Activated CD8-positive, alpha-beta memory T cell treated with anti-CD3 and anti-CD28 coated beads, Interleukin-2, amount 50 U/mL, for 24 hours (primary cell): Measurements from ENCODE around the gene SPEM3.

Experiments
- DNase-seq: peaks from one replicate; pipeline ENCODE4 v3.0.0-alpha.2; 2020; ENCODE audit errors: extremely low read depth

The SPEM3 gene

DNA sequence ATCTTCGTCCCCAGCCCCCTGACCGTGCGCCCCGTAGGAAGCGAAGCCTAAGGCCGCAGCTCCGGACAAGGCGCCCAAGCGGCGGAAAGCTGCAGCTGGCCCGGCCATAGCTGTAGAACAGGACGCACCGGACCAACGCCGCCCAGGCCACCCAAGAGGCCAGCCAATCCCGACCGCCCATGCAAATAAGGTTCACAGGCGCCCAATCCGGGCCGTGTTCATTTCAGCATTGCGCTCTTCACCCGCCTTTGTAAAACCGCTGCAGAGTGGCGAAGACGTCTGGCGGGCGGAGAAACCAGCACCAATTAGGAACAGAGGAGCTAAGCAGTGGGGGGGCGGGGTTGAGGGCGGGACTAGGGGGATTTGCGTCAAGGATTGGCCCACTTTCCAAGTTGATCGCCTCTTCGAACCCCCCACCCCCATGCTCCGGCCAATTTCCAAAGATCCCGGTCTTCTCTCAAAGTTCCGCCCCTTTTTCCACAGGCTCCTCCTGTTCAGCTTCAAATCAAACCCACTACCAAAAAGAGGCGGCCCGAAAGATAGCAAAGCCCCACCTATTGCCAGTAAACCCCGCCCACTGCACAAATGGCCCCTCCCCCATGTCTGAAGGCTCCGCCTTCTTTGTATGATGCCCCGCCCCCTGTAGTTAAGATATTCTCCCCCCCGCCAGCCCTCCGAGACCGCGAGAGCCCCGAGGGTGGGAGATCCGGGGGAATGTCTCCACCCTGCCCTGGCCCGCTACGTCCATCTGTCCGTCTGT, 24.5 kb upstream of the SPEM3 start, which contains the start of gene TMEM256:
TMEM256 (minus strand) TSS at position 121 of the 760 bp plus-strand sequence; CDS start at position 108, 13 bp downstream.
- DNase-seq: peak; percentile 92

DNA sequence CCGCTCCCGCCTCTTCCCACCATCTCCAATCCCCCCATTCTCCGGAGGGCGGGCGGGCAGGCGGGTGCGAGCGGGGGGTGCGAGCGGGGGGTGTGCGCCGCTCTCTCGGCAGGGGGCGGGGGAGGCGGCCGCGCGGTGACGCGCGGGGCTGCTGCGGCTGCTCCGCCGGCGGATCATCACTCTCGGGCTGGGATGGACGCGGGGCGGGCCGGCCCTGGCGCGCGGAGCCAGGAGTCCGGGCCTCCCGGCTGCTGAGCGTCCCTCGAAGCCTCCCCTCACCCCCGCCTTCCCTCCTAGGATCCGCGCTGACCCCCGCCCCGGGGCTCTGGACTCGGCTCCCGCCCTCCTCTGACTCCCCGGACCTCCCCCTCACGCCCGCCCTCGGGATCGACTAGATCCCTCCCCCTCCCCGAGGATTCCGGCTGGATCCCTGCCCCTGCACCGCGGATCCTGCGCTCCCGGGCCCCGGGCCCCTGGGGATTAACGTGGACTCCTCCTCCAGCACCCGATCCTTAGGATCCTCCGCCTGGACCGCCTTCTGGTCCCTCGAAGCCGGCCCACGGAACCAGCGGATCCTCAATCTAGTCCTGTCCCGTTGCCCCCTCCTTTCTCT, 23.8 kb upstream of the SPEM3 start:
- peak; percentile 9 for DNase-seq

DNA sequence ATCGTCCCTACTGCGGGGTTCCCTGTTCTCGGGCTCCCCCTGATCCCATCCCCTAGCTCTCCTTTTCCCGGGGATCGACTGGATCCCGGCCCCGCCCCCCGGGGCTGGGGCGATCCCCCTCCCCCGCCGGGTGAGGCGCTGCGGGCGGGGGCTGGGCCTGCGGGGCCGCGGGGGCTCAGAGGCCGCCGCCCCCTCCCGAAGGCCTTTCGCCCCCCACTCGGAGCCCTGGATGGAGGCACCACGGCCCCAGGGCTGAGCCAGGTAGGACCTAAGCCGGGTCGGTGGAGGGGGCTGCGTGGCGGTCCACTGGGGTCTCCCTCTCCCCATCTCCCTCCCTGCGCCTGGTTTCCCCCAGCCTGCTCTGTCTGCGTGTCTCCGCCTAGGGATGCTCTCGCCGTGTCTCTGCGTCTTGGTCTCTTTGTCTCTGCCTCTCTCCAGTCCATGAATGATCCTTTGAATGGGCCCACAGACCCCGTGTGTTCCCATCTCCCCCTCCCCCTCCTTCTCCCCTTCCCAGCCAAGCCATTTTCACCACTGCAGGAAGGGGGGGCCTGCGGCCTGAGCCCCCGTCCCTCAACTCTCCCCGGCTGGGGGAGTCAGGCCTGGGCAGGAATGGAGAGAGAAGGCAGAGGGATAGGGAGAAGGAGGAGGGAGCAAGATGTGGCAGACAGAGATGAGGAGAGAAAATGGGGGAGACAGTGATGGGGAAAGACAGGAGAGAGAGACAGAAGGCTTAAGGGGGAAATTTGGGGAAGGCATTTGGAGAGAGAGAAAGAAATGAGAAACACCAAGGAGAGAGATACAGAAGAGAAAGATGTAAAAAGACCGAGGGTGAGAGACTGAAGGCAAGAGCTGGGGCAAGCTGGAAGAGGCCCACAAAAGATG, 23.1 kb upstream of the SPEM3 start:
- DNase-seq: no peak

- no peak for DNase-seq
Observed at GRCh38 chr17:7406235-7406825, 22.3 kb upstream of the SPEM3 start.

DNA sequence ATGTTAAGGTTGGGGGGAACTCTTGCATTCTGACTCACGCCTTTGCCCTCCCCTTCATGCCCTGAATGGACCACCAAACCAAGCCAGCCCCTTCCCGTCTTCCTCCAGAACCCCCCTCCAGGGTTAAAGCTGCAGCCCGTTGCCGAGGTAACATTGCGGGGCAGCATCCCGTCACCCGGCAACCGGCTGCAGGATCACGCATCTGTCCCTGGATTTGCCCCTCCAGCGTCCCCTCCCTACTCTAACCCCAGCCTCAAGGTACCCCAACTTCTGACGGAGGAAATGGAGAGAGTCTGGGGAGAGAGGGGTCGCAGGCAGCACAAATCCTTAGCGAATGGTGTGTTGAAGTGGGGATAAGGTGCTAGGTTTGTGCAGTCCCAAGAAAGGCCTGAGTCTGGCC, 21.6 kb upstream of the SPEM3 start:
- DNase-seq: no peak

GRCh38 chr17:7407485-7408251, 21.0 kb upstream of the SPEM3 start, which contains the start of gene NLGN2:
NLGN2 (plus strand) TSS chr17:7407845; CDS start chr17:7408256, 411 bp downstream.
- DNase-seq: no peak

DNA sequence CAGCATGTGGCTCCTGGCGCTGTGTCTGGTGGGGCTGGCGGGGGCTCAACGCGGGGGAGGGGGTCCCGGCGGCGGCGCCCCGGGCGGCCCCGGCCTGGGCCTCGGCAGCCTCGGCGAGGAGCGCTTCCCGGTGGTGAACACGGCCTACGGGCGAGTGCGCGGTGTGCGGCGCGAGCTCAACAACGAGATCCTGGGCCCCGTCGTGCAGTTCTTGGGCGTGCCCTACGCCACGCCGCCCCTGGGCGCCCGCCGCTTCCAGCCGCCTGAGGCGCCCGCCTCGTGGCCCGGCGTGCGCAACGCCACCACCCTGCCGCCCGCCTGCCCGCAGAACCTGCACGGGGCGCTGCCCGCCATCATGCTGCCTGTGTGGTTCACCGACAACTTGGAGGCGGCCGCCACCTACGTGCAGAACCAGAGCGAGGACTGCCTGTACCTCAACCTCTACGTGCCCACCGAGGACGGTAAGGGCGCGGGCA, 20.4 kb upstream of the SPEM3 start:
- no peak for DNase-seq

DNA sequence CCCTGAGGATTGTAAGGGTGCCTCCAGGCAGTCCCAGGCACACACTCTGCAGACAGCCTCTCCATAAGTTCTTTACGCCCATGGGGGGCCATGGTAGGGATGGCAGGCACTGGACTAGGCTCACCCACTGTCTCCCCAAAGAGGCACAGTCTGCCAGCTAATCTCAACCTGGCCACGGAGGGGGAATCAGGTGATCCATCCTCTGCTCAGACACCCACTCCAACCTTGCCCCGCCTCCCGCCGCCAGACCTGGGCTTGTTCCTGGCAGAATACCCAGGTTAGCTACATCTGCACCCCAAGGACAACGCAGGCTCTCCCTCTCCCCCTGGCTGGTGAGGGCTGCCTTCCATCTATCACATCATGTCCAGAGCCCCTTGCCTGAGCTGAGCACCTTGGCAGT, 19.8 kb upstream of the SPEM3 start:
- no peak for DNase-seq

- DNase-seq: no peak
Observed at GRCh38 chr17:7409716-7410115, 18.9 kb upstream of the SPEM3 start.

- no peak for DNase-seq
Observed at GRCh38 chr17:7410634-7411426, 17.8 kb upstream of the SPEM3 start.

GRCh38 chr17:7411427-7411750, 17.3 kb upstream of the SPEM3 start:
- DNase-seq: no peak

- DNase-seq: no peak
Observed at GRCh38 chr17:7413346-7413985, 15.2 kb upstream of the SPEM3 start.

- DNase-seq: no peak
Observed at GRCh38 chr17:7414837-7415236, 13.8 kb upstream of the SPEM3 start.

- no peak for DNase-seq
Observed at GRCh38 chr17:7415784-7416183, 12.9 kb upstream of the SPEM3 start.

GRCh38 chr17:7416323-7416722, 12.3 kb upstream of the SPEM3 start:
- DNase-seq: no peak

DNA sequence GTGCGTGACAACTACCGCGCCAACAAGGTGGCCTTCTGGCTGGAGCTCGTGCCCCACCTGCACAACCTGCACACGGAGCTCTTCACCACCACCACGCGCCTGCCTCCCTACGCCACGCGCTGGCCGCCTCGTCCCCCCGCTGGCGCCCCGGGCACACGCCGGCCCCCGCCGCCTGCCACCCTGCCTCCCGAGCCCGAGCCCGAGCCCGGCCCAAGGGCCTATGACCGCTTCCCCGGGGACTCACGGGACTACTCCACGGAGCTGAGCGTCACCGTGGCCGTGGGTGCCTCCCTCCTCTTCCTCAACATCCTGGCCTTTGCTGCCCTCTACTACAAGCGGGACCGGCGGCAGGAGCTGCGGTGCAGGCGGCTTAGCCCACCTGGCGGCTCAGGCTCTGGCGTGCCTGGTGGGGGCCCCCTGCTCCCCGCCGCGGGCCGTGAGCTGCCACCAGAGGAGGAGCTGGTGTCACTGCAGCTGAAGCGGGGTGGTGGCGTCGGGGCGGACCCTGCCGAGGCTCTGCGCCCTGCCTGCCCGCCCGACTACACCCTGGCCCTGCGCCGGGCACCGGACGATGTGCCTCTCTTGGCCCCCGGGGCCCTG, 11.5 kb upstream of the SPEM3 start:
- no peak for DNase-seq

DNA sequence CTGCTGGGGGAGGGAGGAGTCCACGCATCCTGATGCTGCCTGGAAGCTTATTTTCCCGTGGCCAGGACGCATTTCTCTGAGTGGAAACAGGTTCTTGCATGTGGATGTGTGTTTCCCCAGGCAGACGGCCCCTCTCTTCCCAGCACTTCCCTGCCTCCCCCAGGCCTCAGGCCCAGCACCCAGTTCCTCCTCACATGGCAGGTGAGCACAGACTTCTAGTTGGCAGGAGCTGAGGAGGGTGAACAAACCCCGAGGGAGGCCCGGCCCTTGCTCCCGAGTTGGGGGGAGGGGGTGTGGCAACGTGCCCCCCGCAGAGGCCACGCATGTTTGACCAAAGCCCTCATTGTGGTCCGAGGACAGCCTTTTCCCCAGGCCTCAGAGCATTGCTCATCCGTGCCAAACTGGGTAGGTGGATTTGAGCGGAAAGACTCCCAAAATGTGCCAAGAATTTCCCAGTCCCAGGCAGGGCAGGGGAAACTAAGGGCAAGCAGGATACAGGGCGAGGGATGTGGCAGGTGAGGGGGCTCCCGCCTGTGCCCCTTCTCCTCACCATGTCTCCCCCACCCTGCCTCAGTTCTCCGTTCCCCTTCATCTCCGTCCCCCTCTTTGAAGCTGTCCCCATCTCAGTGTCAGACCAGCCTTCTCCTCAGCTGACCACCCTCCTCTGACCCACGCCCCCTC, 10.0 kb upstream of the SPEM3 start:
- no peak for DNase-seq

GRCh38 chr17:7419819-7420610, 8.6 kb upstream of the SPEM3 start, which contains the start of gene SPEM1:
SPEM1 (plus strand) TSS chr17:7420324; CDS start chr17:7420385, 61 bp downstream.
- DNase-seq: no peak
